IMR-90 (cell line): Measurements from ENCODE around the gene NUDT4B. TPM values are rescaled to one million over a fixed set of nuclear protein-coding genes. Genes with fewer than 3 reads are reported as not detected.
"Not testable (repeated sequence)": the region's sequence is repeated elsewhere in the genome, so short reads cannot be mapped to it uniquely, and the experiment has no call there.

Source experiments
- ATAC-seq: fragments of 200-7000 bp; cut with Tn5 transposase; 2 replicates; pipeline ENCODE4 v1.9.1; 2020; ENCODE audit warnings: low read depth, mild to moderate bottlenecking, moderate library complexity
- BruUV-seq: library from RNA; stranded (reverse); fragments of 400-500 nt; replicated peaks from 2 replicates; lab custom pipeline; 2021; lab: Mats Ljungman, UMichigan
- CTCF ChIA-PET: fragments of 300-600 bp; formaldehyde crosslinking; extraction: SDS; loops from one replicate; lab custom pipeline; 2021; ENCODE audit warnings: antibody characterized with exemption; lab: Yijun Ruan, JAX
- POLR2A ChIA-PET: fragments of 300-600 bp; sonication (Branson Sonifier 250); formaldehyde crosslinking; loops from one replicate; lab custom pipeline; 2022; ENCODE audit warnings: antibody characterized with exemption; ENCODE audit not compliant: unreplicated experiment; lab: Charles Lee
- DNase-seq: peaks from one replicate; pipeline ENCODE4 v3.0.0; 2013
- H2AFZ ChIP-seq: replicated peaks from 2 replicates; pipeline ENCODE3; 2013; ENCODE audit warnings: low read length, mild to moderate bottlenecking; ENCODE audit not compliant: poor library complexity
- H2AK5ac ChIP-seq: 2 replicates; pipeline ENCODE4 v1.6.1; 2013; ENCODE audit warnings: low read depth, low read length, inconsistent platforms
- H2AK9ac ChIP-seq: replicated peaks from 2 replicates; pipeline ENCODE3; 2013; ENCODE audit warnings: mild to moderate bottlenecking, low read depth, low read length, moderate library complexity; ENCODE audit not compliant: poor library complexity
- H2BK120ac ChIP-seq: 2 replicates; pipeline ENCODE4 v1.6.1; 2013; ENCODE audit warnings: low read depth, low read length, inconsistent platforms
- H2BK15ac ChIP-seq: 3 replicates; pipeline ENCODE4 v1.6.1; 2013; ENCODE audit warnings: low read depth, low read length, inconsistent platforms
- H2BK20ac ChIP-seq: 2 replicates; pipeline ENCODE4 v1.6.1; 2013; ENCODE audit warnings: low read depth, mild to moderate bottlenecking, inconsistent platforms, low read length, moderate library complexity
- H2BK5ac ChIP-seq: 2 replicates; pipeline ENCODE4 v1.6.1; 2013; ENCODE audit warnings: mild to moderate bottlenecking, low read depth, low read length, inconsistent platforms; ENCODE audit not compliant: poor library complexity, severe bottlenecking
- H3K14ac ChIP-seq: replicated peaks from 2 replicates; pipeline ENCODE4 v1.6.1; 2013; ENCODE audit warnings: low read depth, low read length, inconsistent platforms
- H3K18ac ChIP-seq: 2 replicates; pipeline ENCODE4 v1.6.1; 2013; ENCODE audit warnings: low read depth, low read length, control low read depth
- H3K23ac ChIP-seq: 2 replicates; pipeline ENCODE4 v1.6.1; 2013; ENCODE audit warnings: low read depth, low read length, inconsistent platforms
- H3K27ac ChIP-seq: 2 replicates; pipeline ENCODE4 v1.5.1; 2013; ENCODE audit warnings: mild to moderate bottlenecking, control low read depth, low read length; ENCODE audit not compliant: insufficient read depth
- H3K27me3 ChIP-seq: 2 replicates; pipeline ENCODE4 v1.6.1; 2013; ENCODE audit warnings: low read length; ENCODE audit not compliant: control insufficient read depth, insufficient read depth
- H3K36me3 ChIP-seq: 2 replicates; pipeline ENCODE4 v1.6.1; 2013; ENCODE audit warnings: low read length, mixed read lengths; ENCODE audit not compliant: control insufficient read depth, insufficient read depth
- H3K4ac ChIP-seq: 2 replicates; pipeline ENCODE4 v1.6.1; 2013; ENCODE audit warnings: low read depth, low read length, inconsistent platforms
- H3K4me1 ChIP-seq: 2 replicates; pipeline ENCODE4 v1.6.1; 2013; ENCODE audit warnings: low read length, mixed read lengths; ENCODE audit not compliant: control insufficient read depth, insufficient read depth
- H3K4me2 ChIP-seq: 2 replicates; pipeline ENCODE4 v1.6.1; 2013; ENCODE audit warnings: low read depth, mild to moderate bottlenecking, control low read depth, low read length, moderate library complexity
- H3K4me3 ChIP-seq: 2 replicates; pipeline ENCODE4 v1.5.1; 2013; ENCODE audit warnings: low read depth, mild to moderate bottlenecking, control low read depth, low read length, moderate library complexity; ENCODE audit not compliant: insufficient read depth
- H3K56ac ChIP-seq: 2 replicates; pipeline ENCODE4 v1.6.1; 2013; ENCODE audit warnings: low read length, inconsistent platforms; ENCODE audit not compliant: insufficient read depth; ENCODE audit errors: extremely low read depth
- H3K79me1 ChIP-seq, 2 experiments: 2 replicates each; pipeline ENCODE4 v1.6.1; 2013; ENCODE audit warnings: low read length in 2 of 2, inconsistent platforms in 1 of 2, low read depth in 1 of 2
- H3K9ac ChIP-seq: 2 replicates; pipeline ENCODE4 v1.6.1; 2013; ENCODE audit warnings: low read depth, low read length, control low read depth
- H3K9me1 ChIP-seq: 2 replicates; pipeline ENCODE4 v1.6.1; 2013; ENCODE audit warnings: low read length, inconsistent platforms; ENCODE audit not compliant: insufficient read depth
- H3K9me3 ChIP-seq: 2 replicates; pipeline ENCODE4 v1.6.1; 2013; ENCODE audit warnings: low read length; ENCODE audit not compliant: control insufficient read depth, insufficient read depth
- H4K20me1 ChIP-seq: 2 replicates; pipeline ENCODE4 v1.6.1; 2013; ENCODE audit warnings: low read length, inconsistent platforms; ENCODE audit not compliant: insufficient read depth
- H4K5ac ChIP-seq: 2 replicates; pipeline ENCODE4 v1.6.1; 2013; ENCODE audit warnings: mild to moderate bottlenecking, low read depth, low read length, control low read depth
- H4K8ac ChIP-seq, 2 experiments: 2 replicates each; pipeline ENCODE4 v1.6.1; 2013; ENCODE audit warnings: low read depth in 2 of 2, low read length in 2 of 2, control low read depth in 1 of 2, inconsistent platforms in 1 of 2
- H4K91ac ChIP-seq: 2 replicates; pipeline ENCODE4 v1.6.1; 2013; ENCODE audit warnings: low read depth, low read length, inconsistent platforms; ENCODE audit not compliant: insufficient read depth
- WGBS, 2 experiments: methylation state at CpG; one replicate each; pipeline versions ENCODE4 v1.1.5 to v1.1.7; 2013; ENCODE audit warnings: missing lambda C conversion rate in 2 of 2; ENCODE audit not compliant: insufficient read length in 1 of 2; ENCODE audit errors: extremely low coverage in 2 of 2; 5-methylcytosine and 5-hydroxymethylcytosine counted together
- dilution Hi-C: fragments of 300-500 bp; cut with HindIII; formaldehyde crosslinking; loops from one replicate; pipeline ENCODE4 v1.14.3; 2018; ENCODE audit warnings: low sequenced_read_pairs; ENCODE audit not compliant: unreplicated experiment
- in situ Hi-C: fragments of 300-500 bp; cut with MboI; formaldehyde crosslinking; loops from 3 replicates; pipeline ENCODE4 v1.14.3; 2019; ENCODE audit warnings: low sequenced_read_pairs, inconsistent platforms, mixed read lengths
- intact Hi-C: fragments of 100-400 bp; cut with micrococcal nuclease; formaldehyde crosslinking; loops from 2 replicates; pipeline ENCODE4 v1.10.0; 2022
- polyA plus RNA-seq, 3 experiments: library from polyadenylated mRNA; depleted of rRNA; stranded (reverse); fragments of >200 nt; gene quantifications; 2 replicates each; pipeline ENCODE4 v1.2.3, GENCODE V29; 2012; ENCODE audit warnings: low replicate concordance in 1 of 3
- total RNA-seq: library from RNA; depleted of rRNA; stranded (reverse); fragments of >200 nt; gene quantifications from 2 replicates; pipeline ENCODE4 v1.2.3, GENCODE V29; 2012

Gene NUDT4B
- total and polyA plus RNA-seq, 2 of the 4 experiments (the other 2 are of a cell fraction) = 10.6 to 19.9 TPM

- in situ Hi-C loops, H3K4me3 ChIP-seq, intact Hi-C loops, H2BK20ac ChIP-seq, POLR2A ChIA-PET, H2AK5ac ChIP-seq, H3K14ac ChIP-seq, H3K56ac ChIP-seq, H2BK15ac ChIP-seq, H4K5ac ChIP-seq, H3K18ac ChIP-seq, H3K9me1 ChIP-seq, H3K79me1 ChIP-seq, H3K9ac ChIP-seq, H3K4me2 ChIP-seq, H3K27me3 ChIP-seq, H2BK120ac ChIP-seq, H4K20me1 ChIP-seq, H3K4ac ChIP-seq, H3K27ac ChIP-seq, CTCF ChIA-PET, H2AFZ ChIP-seq, H3K9me3 ChIP-seq, H4K8ac ChIP-seq, H3K4me1 ChIP-seq, H2BK5ac ChIP-seq, H3K36me3 ChIP-seq, ATAC-seq, H3K23ac ChIP-seq, H4K91ac ChIP-seq, H2AK9ac ChIP-seq, BruUV-seq, dilution Hi-C loops, DNase-seq: not testable (repeated sequence)
- WGBS, 2 experiments = no CpG with 5 or more reads among the region's 4 CpGs
Measured at GRCh38 chr1:148743200-148743599, 5.4 kb upstream of the NUDT4B start.

- H3K79me1 ChIP-seq, H2BK20ac ChIP-seq, H3K18ac ChIP-seq, dilution Hi-C loops, H3K23ac ChIP-seq, H4K5ac ChIP-seq, H2AFZ ChIP-seq, H2BK5ac ChIP-seq, in situ Hi-C loops, H3K4me2 ChIP-seq, H3K4me1 ChIP-seq, H3K4me3 ChIP-seq, DNase-seq, H2AK9ac ChIP-seq, H3K27ac ChIP-seq, H3K14ac ChIP-seq, BruUV-seq, H4K91ac ChIP-seq, H3K27me3 ChIP-seq, H4K20me1 ChIP-seq, H4K8ac ChIP-seq, H2BK15ac ChIP-seq, H3K56ac ChIP-seq, H3K9ac ChIP-seq, H2BK120ac ChIP-seq, POLR2A ChIA-PET, CTCF ChIA-PET, intact Hi-C loops, H2AK5ac ChIP-seq, H3K9me1 ChIP-seq, H3K4ac ChIP-seq, H3K9me3 ChIP-seq, H3K36me3 ChIP-seq: not testable (repeated sequence)
- ATAC-seq = peak; percentile 64
- WGBS, 2 experiments = no CpG with 5 or more reads among the region's 9 CpGs
Measured at GRCh38 chr1:148743726-148744720, 4.6 kb upstream of the NUDT4B start.
